HepG2 (cell line): ENCODE results near the gene NPR3. TPM values are rescaled to one million over a fixed set of nuclear protein-coding genes. Genes with fewer than 3 reads are reported as not detected.

Experiments used
- ATAC-seq: fragments of 200-7000 bp; cut with Tn5 transposase; 3 replicates; pipeline ENCODE4 v1.9.1; 2020; ENCODE audit warnings: mild to moderate bottlenecking, moderate library complexity
- BruUV-seq: library from RNA; stranded (reverse); fragments of 400-500 nt; replicated peaks from 2 replicates; lab custom pipeline; 2021; lab: Mats Ljungman, UMichigan
- CTCF ChIA-PET: fragments of 300-600 bp; formaldehyde crosslinking; extraction: SDS; loops from one replicate; lab custom pipeline; 2021; ENCODE audit warnings: low total read pairs, inconsistent platforms, low intra/inter-chr PET ratio; lab: Yijun Ruan, JAX
- POLR2A ChIA-PET: fragments of 350-600 bp; sonication (Branson Sonifier 250); formaldehyde crosslinking; loops from one replicate; lab custom pipeline; 2020; ENCODE audit warnings: antibody characterized with exemption, inconsistent platforms; lab: Yijun Ruan, JAX
- DNase-seq: peaks from one replicate; pipeline ENCODE4 v3.0.0-alpha.2; 2015; ENCODE audit warnings: low spot score
- FAIRE-seq: peaks from 3 replicates; lab custom pipeline; 2011; peaks lifted over from hg19 to GRCh38; lab: Jason Lieb, UNC
- H2AFZ ChIP-seq: one replicate; pipeline ENCODE4 v1.6.1; 2011; ENCODE audit warnings: low read length, inconsistent platforms
- H3K27ac ChIP-seq: fragments of 300-600 bp; 3 replicates; pipeline ENCODE4 v1.8.0; 2011; ENCODE audit warnings: mixed run types, mild to moderate bottlenecking, mixed read lengths, low read length, inconsistent platforms; ENCODE audit not compliant: insufficient read depth; ENCODE audit errors: extremely low read length
- H3K27me3 ChIP-seq, 2 experiments: fragments of 200-600 bp in 1 of 2; 2 replicates in 1 of 2; 3 replicates in 1 of 2; pipeline versions ENCODE4 v1.6.0 to v1.8.0; 2011; ENCODE audit warnings: low read length in 2 of 2, mild to moderate bottlenecking in 2 of 2, moderate library complexity in 2 of 2, inconsistent platforms in 1 of 2; ENCODE audit not compliant: insufficient read depth in 2 of 2, control insufficient read depth in 1 of 2
- H3K36me3 ChIP-seq, 2 experiments: fragments of 200-600 bp in 1 of 2; replicated peaks in 1 of 2; 2 replicates in 1 of 2; 3 replicates in 1 of 2; pipeline versions ENCODE4 v1.5.1 to v1.8.0; 2011; ENCODE audit warnings: low read length in 2 of 2, inconsistent platforms in 1 of 2; ENCODE audit not compliant: insufficient read depth in 2 of 2, control insufficient read depth in 1 of 2
- H3K4me1 ChIP-seq: 2 replicates; pipeline ENCODE4 v1.5.1; 2012; ENCODE audit warnings: low read length, inconsistent platforms; ENCODE audit not compliant: insufficient read depth
- H3K4me2 ChIP-seq: 2 replicates; pipeline ENCODE4 v1.6.0; 2011; ENCODE audit warnings: low read depth, low read length, inconsistent platforms
- H3K4me3 ChIP-seq, 3 experiments: fragments of 200-600 bp in 1 of 3; sonication (generic), shearing (Covaris generic) in 1 of 3; replicated peaks in 1 of 3; 2 replicates each; pipeline ENCODE4 v1.5.1; 2011 to 2016; ENCODE audit warnings: low read length in 3 of 3, inconsistent platforms in 2 of 3, low read depth in 2 of 3, mild to moderate bottlenecking in 2 of 3, control low read depth in 1 of 3, mixed read lengths in 1 of 3; ENCODE audit not compliant: insufficient read depth in 1 of 3
- H3K79me2 ChIP-seq: one replicate; pipeline ENCODE4 v1.6.1; 2011; ENCODE audit warnings: low read length, inconsistent platforms; ENCODE audit not compliant: insufficient read depth
- H3K9ac ChIP-seq: 2 replicates; pipeline ENCODE4 v1.6.0; 2011; ENCODE audit warnings: mild to moderate bottlenecking, low read depth, low read length, inconsistent platforms; ENCODE audit not compliant: insufficient read depth
- H3K9me3 ChIP-seq: 2 replicates; pipeline ENCODE4 v1.5.1; 2012; ENCODE audit warnings: mild to moderate bottlenecking, low read length
- H4K20me1 ChIP-seq: 2 replicates; pipeline ENCODE4 v1.6.0; 2011; ENCODE audit warnings: inconsistent platforms, mild to moderate bottlenecking, low read length, moderate library complexity; ENCODE audit not compliant: insufficient read depth
- SNAPC4 ChIP-seq: sonication (generic); formaldehyde crosslinking; IDR thresholded peaks from 2 replicates; pipeline ENCODE4 v1.4.0; 2020; ENCODE audit warnings: mild to moderate bottlenecking, missing genetic modification reagents
- SUZ12 ChIP-seq: fragments of 150-350 bp; IDR thresholded peaks from 2 replicates; pipeline ENCODE4 v1.6.1; 2014; ENCODE audit warnings: low read depth, low read length
- ZMAT5 ChIP-seq: sonication (generic); formaldehyde crosslinking; IDR thresholded peaks from 2 replicates; pipeline ENCODE4 v1.5.0; 2020; ENCODE audit warnings: mild to moderate bottlenecking, low read depth, missing genetic modification reagents, borderline replicate concordance
- WGBS: methylation state at CpG from one replicate; pipeline ENCODE4 v1.1.6; 2017; ENCODE audit warnings: low lambda C conversion rate; 5-methylcytosine and 5-hydroxymethylcytosine counted together
- in situ Hi-C: cut with HindIII; loops from 2 replicates; pipeline ENCODE4 v1.10.0; 2017; ENCODE audit warnings: low pct_unique_long_range_greater_than_20kb; ENCODE audit not compliant: extremely low pct_ligation_motif_present
- intact Hi-C: fragments of 100-400 bp; cut with micrococcal nuclease; formaldehyde crosslinking; loops from one replicate; pipeline ENCODE4 v1.10.0; 2022; ENCODE audit not compliant: unreplicated experiment
- polyA plus RNA-seq, 8 experiments: library from polyadenylated mRNA; depleted of rRNA in 3 of 8; stranded (reverse) in 7 of 8; unstranded in 1 of 8; fragments of >200 nt; fragmentation: Illumina TruSeq in 4 of 8; extraction: Trizol in 4 of 8; gene quantifications; 2 replicates each; pipeline versions ENCODE4 v1.2.1 to v1.2.3, GENCODE V29; 2011 to 2016; ENCODE audit warnings: low read depth in 4 of 8, missing spikeins in 1 of 8, mixed read lengths in 1 of 8; ENCODE audit not compliant: insufficient read depth in 1 of 8
- total RNA-seq, 5 experiments: library from RNA; depleted of rRNA; stranded (reverse); fragments of >200 nt; fragmentation: Illumina TruSeq; extraction: Trizol; gene quantifications; 2 replicates each; pipeline ENCODE4 v1.2.3, GENCODE V29; 2016; ENCODE audit warnings: low read depth in 1 of 5

The NPR3 gene
- total and polyA plus RNA-seq, 2 of the 13 experiments (the other 11 are each of a cell fraction or from before 2014, with no cell fraction given) = 0.01 TPM; not detected in 1

- no peak for TF ChIP-seq SNAPC4 (CRISPR knock-in tag)
- TF ChIP-seq ZMAT5 = no peak
Measured at GRCh38 chr5:32664523-32664922, 46.6 kb upstream of the NPR3 start (continued).

- Histone ChIP-seq H4K20me1 (no peaks in the 10 kb centered on the region), H3K4me1 (no peaks in the 10 kb centered on the region), H3K9ac (no peak overlapping the region), H3K4me2 (no peak overlapping the region), H3K4me3 (no peak overlapping the region), H3K79me2 (no peaks in the 10 kb centered on the region), H3K36me3 (no peaks in the 10 kb centered on the region), H3K27ac (no peak overlapping the region), H2AFZ (no peak overlapping the region), H3K9me3 (no peaks in the 10 kb centered on the region), H3K27me3 (peaks cover 0 to 2% of the 10 kb centered on the region in 2 experiments; a peak in 1 of 5 replicates)
- ChIA-PET CTCF (no interaction called here), POLR2A (no interaction called here)
- in situ Hi-C loops (no loop called here), intact Hi-C loops (no loop called here)
- no TSS peak for BruUV-seq
- no peak for FAIRE-seq
- TF ChIP-seq SUZ12 = no peak
- no peak for ATAC-seq
- DNase-seq = no peak
- 37% methylated on average over 7 of the region's 11 CpGs for WGBS
Measured at GRCh38 chr5:32668552-32668951, 42.6 kb upstream of the NPR3 start.
